MM.1S (cell line): ENCODE measurements around the gene ANKS3.

ENCODE experiments used
- DNase-seq: peaks from one replicate; pipeline ENCODE4 v3.0.0-alpha.2; 2015
- H2AFZ ChIP-seq: fragments of 300-600 bp; sonication (generic); 2 replicates; pipeline ENCODE4 v1.6.0; 2016; ENCODE audit warnings: antibody characterized with exemption, low read length
- H3F3A ChIP-seq: fragments of 300-600 bp; sonication (generic); 2 replicates; pipeline ENCODE4 v1.6.1; 2016; ENCODE audit warnings: mild to moderate bottlenecking, antibody characterized with exemption, low read length, moderate library complexity, mixed read lengths; ENCODE audit not compliant: insufficient read depth
- H3K27ac ChIP-seq: fragments of 300-600 bp; sonication (generic); 2 replicates; pipeline ENCODE4 v1.5.1; 2016; ENCODE audit warnings: mild to moderate bottlenecking, low read length
- H3K27me3 ChIP-seq: fragments of 300-600 bp; sonication (generic); replicated peaks from 2 replicates; pipeline ENCODE4 v1.6.0; 2016; ENCODE audit warnings: low read length; ENCODE audit not compliant: insufficient read depth
- H3K36me3 ChIP-seq: fragments of 300-600 bp; sonication (generic); replicated peaks from 2 replicates; pipeline ENCODE4 v1.6.1; 2016; ENCODE audit warnings: mild to moderate bottlenecking, low read length, mixed read lengths; ENCODE audit not compliant: insufficient read depth
- H3K4me1 ChIP-seq: fragments of 300-600 bp; sonication (generic); 2 replicates; pipeline ENCODE4 v1.6.1; 2016; ENCODE audit warnings: low read length, mixed read lengths
- H3K4me2 ChIP-seq: fragments of 300-600 bp; sonication (generic); 2 replicates; pipeline ENCODE4 v1.6.0; 2016; ENCODE audit warnings: low read depth, low read length
- H3K4me3 ChIP-seq: fragments of 300-600 bp; sonication (generic); 2 replicates; pipeline ENCODE4 v1.5.1; 2016; ENCODE audit warnings: low read length, mixed read lengths
- H3K79me2 ChIP-seq: fragments of 300-600 bp; sonication (generic); 2 replicates; pipeline ENCODE4 v1.6.1; 2016; ENCODE audit warnings: mixed run types, low read length, mixed read lengths
- H3K9ac ChIP-seq: fragments of 300-600 bp; sonication (generic); 2 replicates; pipeline ENCODE4 v1.6.1; 2016; ENCODE audit warnings: low read length, mixed read lengths
- H3K9me2 ChIP-seq: fragments of 300-600 bp; sonication (generic); replicated peaks from 2 replicates; pipeline ENCODE4 v1.6.1; 2016; ENCODE audit warnings: mild to moderate bottlenecking, low read length, mixed read lengths; ENCODE audit not compliant: insufficient read depth
- H3K9me3 ChIP-seq: fragments of 300-600 bp; sonication (generic); replicated peaks from 2 replicates; pipeline ENCODE4 v1.6.1; 2016; ENCODE audit warnings: mild to moderate bottlenecking, low read length, mixed read lengths; ENCODE audit not compliant: insufficient read depth
- H4K20me1 ChIP-seq: fragments of 300-600 bp; sonication (generic); 2 replicates; pipeline ENCODE4 v1.6.1; 2016; ENCODE audit warnings: mild to moderate bottlenecking, low read length, moderate library complexity, mixed read lengths; ENCODE audit not compliant: insufficient read depth
- CTCF ChIP-seq: fragments of 300-600 bp; sonication (generic); IDR thresholded peaks from 2 replicates; pipeline ENCODE4 v1.5.1; 2016; ENCODE audit warnings: antibody characterized with exemption, low read length, mixed read lengths
- EZH2 ChIP-seq: fragments of 300-600 bp; sonication (generic); optimal IDR thresholded peaks from 2 replicates; pipeline ENCODE3; 2017; ENCODE audit warnings: low read depth, mild to moderate bottlenecking, antibody characterized with exemption, low read length, mixed read lengths
- EZH2phosphoT487 ChIP-seq: fragments of 300-600 bp; sonication (generic); IDR thresholded peaks from 2 replicates; pipeline ENCODE4 v1.6.1; 2018; ENCODE audit warnings: antibody characterized with exemption, low read length

The ANKS3 gene

DNA sequence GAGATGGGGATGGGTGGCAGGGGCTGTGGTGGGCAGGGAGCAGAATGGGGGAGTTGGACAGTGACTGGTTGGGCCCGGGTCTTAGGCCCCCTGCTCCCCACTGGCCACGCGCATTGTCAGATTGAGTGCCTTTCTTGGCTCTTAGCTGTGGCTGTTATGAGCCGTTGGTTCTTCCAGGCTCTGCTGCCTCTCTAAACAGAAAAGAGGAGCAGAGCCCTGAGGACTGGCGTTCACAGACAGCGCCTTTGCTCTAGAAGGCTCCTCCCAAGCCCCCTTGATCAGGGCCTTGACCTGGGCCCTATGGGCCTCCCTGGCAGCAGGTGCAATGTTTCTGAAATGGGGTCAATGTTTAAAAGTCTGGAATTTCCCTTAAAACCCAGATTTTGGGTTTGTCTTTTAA, 55.5 kb downstream of the ANKS3 start:
- H3F3A ChIP-seq, result no peaks in the 10 kb centered on the region
- H3K27ac ChIP-seq, result no peak overlapping the region
- TF ChIP-seq EZH2phosphoT487, result no peak
- no peak for TF ChIP-seq CTCF
- TF ChIP-seq EZH2, result no peak
- no peaks in the 10 kb centered on the region for H4K20me1 ChIP-seq
- no peaks in the 10 kb centered on the region for H3K79me2 ChIP-seq
- no peak for DNase-seq
- H3K4me3 ChIP-seq, result no peak overlapping the region
- no peaks in the 10 kb centered on the region for H3K36me3 ChIP-seq
- no peaks in the 10 kb centered on the region for H3K9me2 ChIP-seq
- no peaks in the 10 kb centered on the region for H3K9me3 ChIP-seq
- H3K4me2 ChIP-seq, result no peak overlapping the region
- H3K4me1 ChIP-seq, result no peaks in the 10 kb centered on the region
- no peak overlapping the region for H3K9ac ChIP-seq
- no peak overlapping the region for H2AFZ ChIP-seq
- no peaks in the 10 kb centered on the region for H3K27me3 ChIP-seq

DNA sequence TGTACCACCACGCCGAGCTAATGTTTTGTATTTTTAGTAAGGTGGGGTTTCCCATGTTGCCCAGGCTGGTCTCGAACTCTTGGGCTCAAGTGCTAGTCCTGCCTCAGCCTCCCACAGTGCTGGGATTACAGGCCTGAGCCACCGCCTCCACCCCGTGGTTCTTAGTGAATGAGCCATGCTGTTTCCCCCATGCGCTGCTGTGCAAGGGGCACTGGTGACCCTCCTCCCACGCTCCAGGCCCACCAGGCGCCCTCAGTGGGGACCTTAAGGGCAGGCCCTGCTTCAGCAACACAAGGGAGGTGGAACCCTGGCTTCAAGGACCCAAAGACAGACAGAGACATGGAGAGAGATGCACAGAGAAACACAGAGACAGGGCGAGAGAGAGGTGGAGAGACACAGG, 56.1 kb downstream of the ANKS3 start:
- no peaks in the 10 kb centered on the region for H3K36me3 ChIP-seq
- H3F3A ChIP-seq, result no peaks in the 10 kb centered on the region
- no peaks in the 10 kb centered on the region for H3K9me2 ChIP-seq
- H4K20me1 ChIP-seq, result no peaks in the 10 kb centered on the region
- no peak overlapping the region for H3K4me2 ChIP-seq
- H3K79me2 ChIP-seq, result no peaks in the 10 kb centered on the region
- TF ChIP-seq CTCF, result no peak
- no peak for TF ChIP-seq EZH2
- no peak for TF ChIP-seq EZH2phosphoT487
- DNase-seq, result no peak
- H3K27me3 ChIP-seq, result no peaks in the 10 kb centered on the region
- no peak overlapping the region for H3K4me3 ChIP-seq
- no peaks in the 10 kb centered on the region for H3K4me1 ChIP-seq
- no peak overlapping the region for H3K27ac ChIP-seq
- no peak overlapping the region for H2AFZ ChIP-seq
- H3K9me3 ChIP-seq, result no peaks in the 10 kb centered on the region
- H3K9ac ChIP-seq, result no peak overlapping the region

- Histone ChIP-seq H3K36me3 (no peaks in the 10 kb centered on the region), H3K4me3 (no peak overlapping the region), H3K9me3 (no peaks in the 10 kb centered on the region), H3K27ac (no peak overlapping the region), H3K9ac (no peak overlapping the region), H3K9me2 (no peaks in the 10 kb centered on the region), H2AFZ (no peak overlapping the region), H3K27me3 (no peaks in the 10 kb centered on the region), H3K4me2 (no peak overlapping the region), H3F3A (no peaks in the 10 kb centered on the region), H3K4me1 (no peaks in the 10 kb centered on the region), H3K79me2 (no peaks in the 10 kb centered on the region), H4K20me1 (no peaks in the 10 kb centered on the region)
- TF ChIP-seq EZH2phosphoT487 (no peak), EZH2 (no peak), CTCF (no peak)
- DNase-seq, result no peak
Observed at GRCh38 chr16:4677390-4677789, 56.7 kb downstream of the ANKS3 start.

DNA sequence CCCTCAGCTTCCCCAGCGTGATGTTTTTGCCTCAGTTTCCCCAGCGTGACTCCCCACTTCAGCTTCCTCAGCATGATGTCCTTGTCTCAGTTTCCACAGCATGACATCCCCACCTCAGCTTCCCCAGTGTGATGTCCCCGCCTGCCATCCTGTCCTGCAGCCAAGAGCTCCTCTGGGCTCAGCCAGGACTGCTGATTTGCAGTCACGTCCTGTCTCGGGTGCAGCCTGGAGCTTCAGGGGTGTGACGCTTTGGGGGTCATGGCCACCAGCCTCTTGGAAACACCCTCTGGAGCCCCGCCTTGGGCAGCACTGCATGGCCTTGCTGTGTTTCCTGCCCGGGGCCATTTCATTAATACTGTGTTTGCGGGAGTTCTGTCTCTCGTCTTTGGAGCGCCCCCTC, 57.2 kb downstream of the ANKS3 start:
- DNase-seq, result no peak
- H4K20me1 ChIP-seq, result no peaks in the 10 kb centered on the region
- no peak overlapping the region for H2AFZ ChIP-seq
- TF ChIP-seq EZH2 (no peak), CTCF (no peak), EZH2phosphoT487 (no peak)
- no peaks in the 10 kb centered on the region for H3K4me1 ChIP-seq
- no peak overlapping the region for H3K9ac ChIP-seq
- H3K9me2 ChIP-seq, result no peaks in the 10 kb centered on the region
- no peaks in the 10 kb centered on the region for H3K27me3 ChIP-seq
- H3K4me2 ChIP-seq, result no peak overlapping the region
- H3K4me3 ChIP-seq, result no peak overlapping the region
- no peaks in the 10 kb centered on the region for H3K9me3 ChIP-seq
- no peaks in the 10 kb centered on the region for H3K36me3 ChIP-seq
- no peaks in the 10 kb centered on the region for H3K79me2 ChIP-seq
- H3F3A ChIP-seq, result no peaks in the 10 kb centered on the region
- no peak overlapping the region for H3K27ac ChIP-seq
